ENCODE results near the gene NFIB. TPM values are rescaled to one million over a fixed set of nuclear protein-coding genes. Genes with fewer than 3 reads are reported as not detected.

The NFIB gene
- polyA plus RNA-seq, 2 of the 4 experiments (the other 2 are of a cell fraction) = 10.7 to 21.7 TPM

DNA sequence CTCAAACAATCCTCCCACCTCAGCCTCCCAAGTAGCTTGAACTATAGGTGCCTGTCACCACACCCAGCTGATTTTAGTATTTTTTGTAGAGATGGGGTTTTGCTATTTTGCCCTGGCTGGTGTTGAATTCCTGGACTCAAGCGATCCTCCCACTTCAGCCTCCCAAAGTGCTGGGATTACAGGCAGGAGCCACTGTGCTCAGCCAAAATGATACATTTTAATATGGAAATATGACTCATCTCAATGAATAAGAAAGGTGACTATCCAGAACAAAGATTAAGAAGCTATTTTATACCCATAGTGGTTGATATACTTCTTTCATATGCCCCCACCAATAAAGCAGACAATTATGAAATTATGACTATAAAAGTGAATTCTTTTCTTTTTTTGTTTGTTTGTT is 166.2 kb downstream of the NFIB start:
- no peak overlapping the region for H3K4me3 ChIP-seq
- ChIA-PET CTCF (interaction anchor here (0.7 to 1.4 kb wide), 2 partner anchors 96 to 206 kb away, joined by 3 to 4 read pairs; no protein-coding TSS in a partner anchor), POLR2A (no interaction called here)
- H3K27ac ChIP-seq = peak overlapping the region in 1 of 2 experiments; percentile 56; a peak in 3 of 6 replicates
- ATAC-seq (no peak), DNase-seq (ENCODE audit: low read depth in 1 of 2, low spot score in 1 of 2) (no peak), FAIRE-seq (no peak)
- WGBS (ENCODE audit: missing lambda C conversion rate) = 96% methylated on average over 1 of the region's 1 CpG
- H3K4me1 ChIP-seq = peaks cover 17% of the 10 kb centered on the region
- no peak for TF ChIP-seq FOSL2 (IDR thresholded peaks at IDR 0.05)
- 0 out of 2 replicates have a peak, but pooled peaks have one; percentile 28 for TF ChIP-seq FOSL2 (CRISPR knock-in tag; IDR thresholded peaks at IDR 0.05)
- no peak for TF ChIP-seq TP53 (CRISPR knock-in tag; IDR thresholded peaks at IDR 0.05)
- H3K4me2 ChIP-seq = no peak overlapping the region
- H3K9me3 ChIP-seq = no peaks in the 10 kb centered on the region

DNA sequence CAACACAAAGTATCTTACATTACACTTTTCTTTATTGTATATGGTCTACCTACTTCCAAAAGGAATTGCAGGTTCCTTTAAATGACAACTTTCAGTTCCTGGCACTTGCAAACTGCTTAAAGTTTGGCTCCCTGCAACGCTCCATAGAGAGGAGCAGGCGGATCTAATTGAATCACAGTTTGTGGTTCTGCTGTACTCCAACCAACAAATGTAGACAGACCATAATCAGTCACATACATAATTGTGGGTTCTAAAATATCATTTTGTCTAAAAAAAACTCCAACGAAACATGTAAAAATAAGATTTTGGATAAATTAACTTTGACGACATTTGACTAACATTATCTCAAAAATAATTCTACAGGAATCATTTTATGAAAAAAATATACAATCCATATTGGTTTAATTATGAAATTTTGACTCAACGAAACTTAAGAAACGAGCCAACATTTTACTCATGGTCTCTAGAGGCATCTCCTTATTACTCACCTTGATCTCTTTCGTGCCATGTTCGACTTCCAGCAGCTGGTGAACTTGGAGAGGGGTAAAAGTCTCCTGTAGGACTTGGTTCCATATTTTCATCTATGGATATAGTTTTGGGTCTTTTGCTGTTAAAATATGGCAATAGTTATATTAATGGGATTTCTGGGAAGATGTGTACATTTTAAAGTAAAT is 167.6 kb downstream of the NFIB start:
- no peak overlapping the region for H3K4me3 ChIP-seq
- FAIRE-seq (no peak), ATAC-seq (no peak), DNase-seq (ENCODE audit: low read depth in 1 of 2, low spot score in 1 of 2) (no peak)
- H3K4me2 ChIP-seq = no peak overlapping the region
- no peaks in the 10 kb centered on the region for H3K9me3 ChIP-seq
- H3K27ac ChIP-seq = no peak overlapping the region
- ChIA-PET CTCF (no interaction called here), POLR2A (no interaction called here)
- H3K4me1 ChIP-seq = peaks cover 17% of the 10 kb centered on the region
- WGBS (ENCODE audit: missing lambda C conversion rate) = 93% methylated on average over 8 of the region's 8 CpGs
- TF ChIP-seq, protein P1, sequence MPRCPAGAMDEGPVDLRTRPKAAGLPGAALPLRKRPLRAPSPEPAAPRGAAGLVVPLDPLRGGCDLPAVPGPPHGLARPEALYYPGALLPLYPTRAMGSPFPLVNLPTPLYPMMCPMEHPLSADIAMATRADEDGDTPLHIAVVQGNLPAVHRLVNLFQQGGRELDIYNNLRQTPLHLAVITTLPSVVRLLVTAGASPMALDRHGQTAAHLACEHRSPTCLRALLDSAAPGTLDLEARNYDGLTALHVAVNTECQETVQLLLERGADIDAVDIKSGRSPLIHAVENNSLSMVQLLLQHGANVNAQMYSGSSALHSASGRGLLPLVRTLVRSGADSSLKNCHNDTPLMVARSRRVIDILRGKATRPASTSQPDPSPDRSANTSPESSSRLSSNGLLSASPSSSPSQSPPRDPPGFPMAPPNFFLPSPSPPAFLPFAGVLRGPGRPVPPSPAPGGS (IDR thresholded peaks at IDR 0.05) = no peak
- TF ChIP-seq, protein P2, sequence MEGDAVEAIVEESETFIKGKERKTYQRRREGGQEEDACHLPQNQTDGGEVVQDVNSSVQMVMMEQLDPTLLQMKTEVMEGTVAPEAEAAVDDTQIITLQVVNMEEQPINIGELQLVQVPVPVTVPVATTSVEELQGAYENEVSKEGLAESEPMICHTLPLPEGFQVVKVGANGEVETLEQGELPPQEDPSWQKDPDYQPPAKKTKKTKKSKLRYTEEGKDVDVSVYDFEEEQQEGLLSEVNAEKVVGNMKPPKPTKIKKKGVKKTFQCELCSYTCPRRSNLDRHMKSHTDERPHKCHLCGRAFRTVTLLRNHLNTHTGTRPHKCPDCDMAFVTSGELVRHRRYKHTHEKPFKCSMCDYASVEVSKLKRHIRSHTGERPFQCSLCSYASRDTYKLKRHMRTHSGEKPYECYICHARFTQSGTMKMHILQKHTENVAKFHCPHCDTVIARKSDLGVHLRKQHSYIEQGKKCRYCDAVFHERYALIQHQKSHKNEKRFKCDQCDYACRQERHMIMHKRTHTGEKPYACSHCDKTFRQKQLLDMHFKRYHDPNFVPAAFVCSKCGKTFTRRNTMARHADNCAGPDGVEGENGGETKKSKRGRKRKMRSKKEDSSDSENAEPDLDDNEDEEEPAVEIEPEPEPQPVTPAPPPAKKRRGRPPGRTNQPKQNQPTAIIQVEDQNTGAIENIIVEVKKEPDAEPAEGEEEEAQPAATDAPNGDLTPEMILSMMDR (IDR thresholded peaks at IDR 0.05) = no peak
- no peak for TF ChIP-seq CHD4 (IDR thresholded peaks at IDR 0.05; ENCODE audit: borderline replicate concordance)
- no peak for TF ChIP-seq POLR2AphosphoS2 (conservative IDR thresholded peaks at IDR 0.05; ENCODE audit: low read length)
- TF ChIP-seq JUN (IDR thresholded peaks at IDR 0.05) = no peak
- TF ChIP-seq RAD21 (conservative IDR thresholded peaks at IDR 0.05 in 1 of 2, IDR thresholded peaks at IDR 0.05 in 1 of 2) = no peak
- no peak for TF ChIP-seq KDM5A (IDR thresholded peaks at IDR 0.05)
- TF ChIP-seq RNF2 (IDR thresholded peaks at IDR 0.05; ENCODE audit: borderline replicate concordance, low read depth) = no peak
- TF ChIP-seq ZC3H11A (IDR thresholded peaks at IDR 0.05) = no peak
- no peak for TF ChIP-seq TP53 (CRISPR knock-in tag; IDR thresholded peaks at IDR 0.05)
- TF ChIP-seq, protein P3, sequence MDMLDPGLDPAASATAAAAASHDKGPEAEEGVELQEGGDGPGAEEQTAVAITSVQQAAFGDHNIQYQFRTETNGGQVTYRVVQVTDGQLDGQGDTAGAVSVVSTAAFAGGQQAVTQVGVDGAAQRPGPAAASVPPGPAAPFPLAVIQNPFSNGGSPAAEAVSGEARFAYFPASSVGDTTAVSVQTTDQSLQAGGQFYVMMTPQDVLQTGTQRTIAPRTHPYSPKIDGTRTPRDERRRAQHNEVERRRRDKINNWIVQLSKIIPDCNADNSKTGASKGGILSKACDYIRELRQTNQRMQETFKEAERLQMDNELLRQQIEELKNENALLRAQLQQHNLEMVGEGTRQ (IDR thresholded peaks at IDR 0.05) = no peak
- TF ChIP-seq ESRRA (IDR thresholded peaks at IDR 0.05; ENCODE audit: borderline replicate concordance, low read length) = no peak
- TF ChIP-seq HOXA7 (CRISPR knock-in tag; IDR thresholded peaks at IDR 0.05) = no peak
- no peak for TF ChIP-seq HEYL (CRISPR knock-in tag; IDR thresholded peaks at IDR 0.05)
- TF ChIP-seq, protein P4, sequence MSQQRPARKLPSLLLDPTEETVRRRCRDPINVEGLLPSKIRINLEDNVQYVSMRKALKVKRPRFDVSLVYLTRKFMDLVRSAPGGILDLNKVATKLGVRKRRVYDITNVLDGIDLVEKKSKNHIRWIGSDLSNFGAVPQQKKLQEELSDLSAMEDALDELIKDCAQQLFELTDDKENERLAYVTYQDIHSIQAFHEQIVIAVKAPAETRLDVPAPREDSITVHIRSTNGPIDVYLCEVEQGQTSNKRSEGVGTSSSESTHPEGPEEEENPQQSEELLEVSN (IDR thresholded peaks at IDR 0.05; ENCODE audit: borderline replicate concordance, low read depth) = no peak
- TF ChIP-seq RFX5 (IDR thresholded peaks at IDR 0.05) = no peak
- TF ChIP-seq ZNF302 (CRISPR knock-in tag; IDR thresholded peaks at IDR 0.05) = no peak
- no peak for TF ChIP-seq FOSL2 (IDR thresholded peaks at IDR 0.05)
- TF ChIP-seq FOSL2 (CRISPR knock-in tag; IDR thresholded peaks at IDR 0.05) = no peak

All from A549 (cell line).